HG02938 (cell line): ENCODE results near the gene IFITM10.

Experiments used
- ATAC-seq: cut with Tn5 transposase; IDR thresholded peaks from one replicate; pipeline ENCODE4 v1.9.1; 2021; ENCODE audit warnings: mild to moderate bottlenecking, moderate library complexity; ENCODE audit not compliant: unreplicated experiment

The IFITM10 gene

DNA sequence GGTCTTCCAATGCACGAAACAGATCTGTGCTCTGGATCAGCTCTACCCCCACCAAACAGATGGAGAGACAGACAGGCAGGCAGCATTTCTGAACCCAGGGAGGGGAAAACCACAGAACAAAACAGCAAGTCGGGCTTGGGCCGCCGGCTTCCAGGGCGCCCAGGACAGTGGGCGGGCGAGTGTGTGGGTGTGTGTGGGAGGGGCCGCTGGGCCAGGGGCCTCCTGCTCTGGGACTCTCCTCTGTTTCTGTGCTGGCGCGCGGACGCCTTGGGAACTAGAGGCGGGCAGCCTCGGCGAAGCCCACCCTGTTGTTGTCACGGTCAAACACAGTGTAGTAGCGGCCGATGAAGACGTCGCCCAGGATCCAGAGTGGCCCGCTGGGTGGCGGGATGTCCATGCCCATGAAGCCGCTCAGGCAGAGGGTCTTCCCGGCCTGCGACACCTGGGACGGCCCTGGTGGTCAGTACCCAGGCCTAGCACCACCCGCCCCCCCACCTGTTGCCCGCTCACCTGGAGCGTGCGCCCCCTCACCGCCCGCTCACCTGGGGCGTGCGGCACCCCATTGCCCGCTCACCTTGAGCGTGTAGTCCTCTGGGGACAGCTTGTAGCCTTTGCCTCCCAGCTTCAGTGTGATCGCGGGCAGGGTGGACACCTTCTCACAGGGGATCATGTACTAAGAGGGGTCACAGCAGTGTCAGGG, 3.0 kb upstream of the IFITM10 start:
- ATAC-seq: no peak

DNA sequence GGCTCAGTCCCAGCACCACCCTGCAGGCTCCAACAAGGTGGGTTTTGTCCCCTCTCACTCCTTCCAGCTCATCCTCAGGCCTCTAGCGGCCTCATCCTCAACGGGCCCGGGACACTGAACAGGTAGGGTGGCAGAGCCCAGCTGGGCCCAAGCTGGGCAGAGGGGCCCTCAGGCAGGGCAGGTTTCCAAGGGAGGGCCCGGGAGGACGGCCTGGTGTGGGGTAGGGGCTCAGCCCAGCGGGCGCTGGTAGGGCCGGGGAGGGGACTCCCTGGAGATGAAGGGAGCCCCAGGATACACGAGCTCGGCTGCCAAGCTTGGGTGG, 2.5 kb upstream of the IFITM10 start:
- no peak for ATAC-seq

DNA sequence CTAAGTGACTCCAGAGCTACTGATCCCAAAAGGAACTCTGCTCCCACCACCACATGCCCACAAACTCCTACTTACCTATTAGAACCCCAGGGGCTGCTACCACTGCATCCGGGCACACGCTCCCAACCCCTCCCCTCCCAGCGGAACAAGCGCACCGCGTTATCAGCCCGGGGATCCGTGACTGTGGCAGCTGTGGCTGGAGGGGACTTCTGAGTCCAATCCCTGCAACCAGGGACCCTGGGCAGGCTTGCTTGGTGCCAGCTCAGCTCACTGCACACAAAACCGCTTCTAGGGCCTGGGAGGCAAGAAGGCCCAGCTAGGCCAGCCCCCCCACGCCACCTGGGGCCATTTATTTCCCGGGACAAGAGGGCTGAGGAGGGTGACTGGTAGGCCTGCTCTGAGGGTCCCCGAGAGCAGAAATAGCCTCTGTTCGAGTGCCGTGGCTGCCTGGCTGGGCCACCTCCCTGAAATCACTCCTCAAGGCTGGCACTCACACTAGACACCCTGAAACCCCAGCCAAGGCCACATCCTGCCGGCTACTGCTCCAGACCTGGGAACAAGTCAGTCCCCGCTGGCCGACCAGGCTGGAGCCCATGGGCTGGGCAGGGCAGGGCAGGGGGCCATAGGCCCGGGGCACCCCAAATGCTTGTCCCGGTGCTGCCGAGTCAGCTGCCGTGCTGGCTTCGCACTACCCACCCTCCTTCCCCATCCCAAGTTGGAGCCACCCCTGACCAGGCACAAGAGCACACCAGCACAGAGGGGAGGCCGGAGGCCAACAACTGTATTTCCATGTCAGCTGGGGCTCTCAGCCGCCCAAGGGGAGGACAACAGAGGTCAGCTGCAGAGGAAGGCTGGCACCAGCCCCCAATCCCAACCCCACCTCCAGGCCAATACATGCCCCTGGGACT, 1.9 kb upstream of the IFITM10 start:
- ATAC-seq: no peak

DNA sequence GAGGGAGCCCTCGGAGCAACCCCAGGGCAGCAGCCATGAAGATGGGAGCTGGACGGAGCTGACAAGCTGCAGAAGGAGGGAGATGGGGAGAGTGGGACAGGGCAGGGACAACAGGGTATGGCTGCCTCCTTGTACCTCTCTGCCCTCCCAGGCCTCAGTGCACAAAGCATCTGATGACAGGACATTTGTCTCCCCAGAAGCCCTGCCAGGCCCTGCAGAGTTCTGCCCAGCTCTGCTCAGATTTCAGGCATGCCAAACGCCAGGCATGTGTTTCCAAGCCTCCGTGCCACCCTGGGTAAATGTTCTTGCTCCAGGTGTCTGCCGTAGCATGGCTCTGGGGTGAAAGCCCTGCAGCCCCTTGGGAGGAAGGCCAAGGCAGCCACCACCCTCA, 1.1 kb upstream of the IFITM10 start:
- ATAC-seq: no peak

DNA sequence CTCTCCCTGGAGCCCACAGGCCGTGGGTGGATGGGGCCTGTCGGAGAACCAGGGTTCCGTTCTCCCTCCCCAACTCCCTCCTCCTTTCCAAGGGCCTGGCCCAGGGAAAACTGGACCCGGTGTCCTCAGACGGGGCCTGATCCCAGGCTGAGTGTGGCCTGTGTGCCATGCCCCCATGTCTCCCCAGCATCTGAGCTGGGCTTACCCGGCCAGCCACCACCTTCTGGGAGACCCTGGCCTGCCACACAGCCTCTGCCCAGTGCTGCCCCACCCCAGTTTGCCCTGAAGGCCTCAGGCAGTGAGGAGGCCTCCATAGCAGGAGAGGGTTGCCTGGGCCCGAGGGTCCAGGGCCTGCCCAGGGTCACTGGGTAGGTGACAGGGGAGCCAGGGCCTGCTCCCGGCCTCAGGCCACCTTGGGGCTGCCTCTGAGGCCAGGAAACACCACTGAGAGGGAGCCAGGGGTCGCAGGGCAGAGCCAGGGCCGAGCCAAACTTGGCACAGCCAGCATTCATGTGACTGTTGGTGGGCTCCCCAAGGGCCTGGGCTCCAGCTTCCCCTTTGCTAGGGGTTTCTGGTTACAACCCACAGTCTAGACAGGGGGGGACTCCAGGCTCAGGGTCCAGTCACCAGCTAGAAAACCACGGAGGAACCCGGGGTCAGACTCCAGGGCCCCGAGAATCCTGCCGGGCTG, 590 bp upstream of the IFITM10 start:
- ATAC-seq: no peak

DNA sequence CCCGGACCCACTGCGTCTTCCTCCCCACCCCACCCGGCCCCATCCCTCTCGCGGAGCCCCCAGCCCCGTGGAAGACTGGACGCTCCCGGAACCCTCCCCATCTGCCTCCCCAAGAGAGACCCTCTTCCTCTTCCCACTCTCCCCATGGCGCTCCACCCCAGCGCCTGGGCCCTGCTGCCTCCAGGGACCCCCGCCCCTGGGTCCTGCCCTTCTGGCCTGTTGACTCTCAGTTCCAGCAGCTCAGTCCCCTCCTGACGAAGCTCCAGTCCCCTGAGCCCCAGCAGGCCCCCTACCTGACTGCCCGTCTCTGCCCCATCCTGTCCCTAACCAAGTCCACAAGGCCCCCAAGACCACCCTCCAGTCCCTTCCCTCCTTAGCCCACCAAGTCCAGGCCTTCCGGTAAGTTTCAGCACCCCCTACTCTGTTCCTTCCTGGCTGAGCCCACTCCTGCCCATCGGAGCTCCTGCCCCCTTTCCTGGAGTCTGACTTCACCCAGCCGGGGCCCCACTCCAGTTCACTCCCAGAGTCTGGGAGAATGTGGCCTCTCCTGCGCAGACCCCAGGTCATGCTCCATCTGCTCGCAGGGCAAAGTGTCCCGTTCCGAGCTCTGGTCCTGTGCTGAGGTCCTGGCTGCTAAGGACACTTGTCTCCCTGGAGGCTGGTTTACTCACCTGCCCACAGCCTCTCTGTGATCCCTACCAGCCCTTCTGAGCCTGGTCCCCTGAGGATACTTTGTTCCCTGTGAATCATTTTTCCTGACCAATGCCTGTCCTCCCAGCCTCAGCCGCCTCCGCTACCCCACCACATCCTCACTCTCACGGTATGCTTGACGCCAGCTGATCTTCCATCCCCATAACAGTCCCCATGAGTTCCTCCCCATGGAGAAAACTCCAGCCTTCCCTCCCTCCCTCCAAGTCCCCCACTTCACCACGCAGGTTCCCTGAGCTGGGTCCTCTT, 722 bp downstream of the IFITM10 start:
- no peak for ATAC-seq

DNA sequence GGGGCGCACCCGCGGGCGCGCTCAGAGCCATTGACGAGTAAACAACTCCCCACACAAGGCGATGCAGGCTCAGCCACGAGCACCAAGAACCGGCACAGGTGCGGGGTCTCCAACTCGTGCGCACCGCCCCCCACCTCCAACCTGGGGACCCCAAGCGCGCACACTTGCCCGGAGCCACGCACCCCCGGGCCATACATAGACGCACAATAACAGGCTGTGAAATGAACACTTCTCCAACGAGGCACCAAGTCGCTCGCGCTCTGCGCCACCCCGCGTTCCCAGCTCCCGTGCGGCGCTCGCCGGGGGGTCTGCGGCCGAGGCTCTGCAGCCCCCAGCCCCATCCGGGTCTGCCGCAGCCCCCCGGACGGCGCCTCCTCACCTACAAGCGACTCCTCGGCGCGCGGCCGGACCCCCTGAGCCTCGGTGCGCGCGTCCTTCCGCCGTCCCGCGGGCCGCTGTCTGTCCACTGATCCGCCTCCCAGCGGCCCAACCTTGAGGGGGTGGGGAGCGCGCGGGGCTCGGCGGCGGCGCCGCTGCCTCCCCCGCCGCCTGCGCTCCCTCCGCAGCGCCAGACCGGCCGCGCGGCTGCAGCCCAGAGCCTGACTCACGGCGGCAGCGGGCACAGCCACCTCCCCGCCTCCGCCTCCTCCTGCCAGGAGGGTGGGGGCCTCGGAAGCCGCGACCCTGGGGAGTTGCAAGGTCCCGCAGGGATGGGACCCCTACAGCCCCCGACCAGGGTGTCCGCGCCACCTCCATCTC, 1.6 kb downstream of the IFITM10 start:
- ATAC-seq: no peak

DNA sequence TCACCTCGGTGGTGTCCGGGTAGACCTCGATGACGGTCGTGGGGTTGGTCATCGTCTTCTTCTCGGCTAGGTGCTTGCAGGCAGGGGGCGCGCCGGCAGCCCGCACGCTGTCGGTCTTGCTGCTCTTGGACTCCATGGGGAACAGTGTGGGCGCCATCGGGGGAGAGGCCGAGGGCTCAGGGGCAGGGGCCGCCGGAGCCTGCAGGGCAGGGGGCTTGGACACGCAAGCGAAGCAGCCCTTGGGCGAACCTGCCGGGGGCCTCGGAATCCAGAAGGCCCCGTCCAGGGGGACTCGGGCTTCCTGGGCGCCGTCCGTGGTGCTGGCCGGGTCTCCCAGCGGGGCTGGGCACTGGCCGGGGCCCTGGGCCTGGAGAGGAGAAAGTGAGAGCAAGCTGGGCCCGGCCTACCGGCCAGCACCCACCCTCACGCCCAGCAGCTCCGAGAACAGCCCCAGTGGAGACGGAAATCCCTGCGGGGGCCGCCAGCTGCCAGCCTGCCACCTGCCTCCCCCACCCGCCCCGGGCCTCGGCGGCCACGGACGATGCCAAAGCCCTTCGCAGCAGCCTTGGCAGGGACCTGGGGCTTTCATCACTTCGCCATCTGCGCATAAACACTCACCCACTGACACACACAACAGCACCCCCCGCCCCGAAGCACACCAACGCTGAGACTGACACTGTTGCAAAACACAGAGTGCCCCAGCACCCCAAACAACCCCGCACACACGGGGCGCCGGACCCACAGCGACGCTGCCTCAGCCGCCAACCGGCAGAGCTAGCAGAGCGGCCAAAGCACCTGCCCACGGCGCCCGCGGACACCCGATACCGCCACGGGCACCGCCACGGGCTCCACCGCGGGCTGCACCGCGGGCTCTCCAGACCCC, 2.4 kb downstream of the IFITM10 start:
- ATAC-seq: no peak

DNA sequence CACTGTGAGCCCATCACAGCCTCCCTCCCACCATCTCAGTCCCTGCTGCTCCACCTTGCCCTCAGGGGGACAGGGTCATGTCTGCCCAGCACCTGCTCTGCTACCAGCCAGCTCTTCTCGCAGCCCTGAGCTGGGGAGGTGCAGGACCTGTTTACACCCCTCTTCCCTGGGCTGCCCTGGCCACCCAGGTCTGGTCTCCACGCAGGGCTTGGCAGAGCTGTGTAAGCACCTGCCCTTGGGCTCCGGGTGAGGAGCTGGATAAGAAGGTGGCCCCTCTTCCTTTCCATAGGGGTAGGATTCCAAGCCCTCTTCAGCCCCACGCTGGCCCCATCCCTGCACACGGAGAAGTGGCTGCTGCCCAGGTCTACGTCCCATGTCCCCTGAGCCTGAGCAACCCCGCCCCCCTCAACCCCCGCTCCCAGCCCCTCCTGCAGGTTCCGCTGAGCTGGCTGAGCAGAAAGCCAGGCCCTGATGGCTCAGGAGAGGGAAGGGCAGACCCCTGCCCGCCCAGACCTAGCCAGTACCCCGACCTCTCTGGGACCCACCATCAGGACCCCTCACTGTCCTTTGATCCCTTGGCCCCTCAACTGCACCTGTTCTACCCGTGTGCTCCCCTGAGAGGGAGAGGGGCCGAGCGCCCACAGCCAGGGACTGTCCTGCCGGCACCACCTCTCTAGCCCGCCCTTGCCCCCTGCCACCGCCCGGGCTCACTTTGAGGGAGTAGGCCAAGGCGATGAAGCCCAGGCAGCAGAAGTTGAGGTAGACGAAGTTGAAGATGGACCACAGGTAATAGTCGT, 3.2 kb downstream of the IFITM10 start:
- no peak for ATAC-seq

DNA sequence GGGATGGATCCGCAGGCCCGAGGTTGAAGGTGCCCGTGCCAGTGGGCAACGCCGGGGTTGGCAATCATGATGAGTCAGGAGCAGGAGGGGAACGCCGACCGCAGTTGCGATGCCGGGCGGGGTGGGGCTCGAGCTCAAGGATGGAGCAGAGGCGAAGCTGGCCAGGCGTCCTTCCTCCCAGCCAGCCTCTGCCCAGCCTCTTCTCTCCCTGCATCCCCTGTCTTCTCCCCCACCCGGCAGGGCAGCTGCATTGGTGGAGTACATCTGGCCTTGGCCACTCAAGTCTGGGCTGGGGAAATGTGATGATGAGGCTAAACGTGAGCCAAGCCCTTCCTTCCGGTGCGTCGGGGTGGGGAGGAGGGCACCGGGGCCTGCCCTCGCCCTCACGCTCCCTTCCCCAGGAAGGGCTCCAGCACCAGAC, 3.9 kb downstream of the IFITM10 start:
- no peak for ATAC-seq

DNA sequence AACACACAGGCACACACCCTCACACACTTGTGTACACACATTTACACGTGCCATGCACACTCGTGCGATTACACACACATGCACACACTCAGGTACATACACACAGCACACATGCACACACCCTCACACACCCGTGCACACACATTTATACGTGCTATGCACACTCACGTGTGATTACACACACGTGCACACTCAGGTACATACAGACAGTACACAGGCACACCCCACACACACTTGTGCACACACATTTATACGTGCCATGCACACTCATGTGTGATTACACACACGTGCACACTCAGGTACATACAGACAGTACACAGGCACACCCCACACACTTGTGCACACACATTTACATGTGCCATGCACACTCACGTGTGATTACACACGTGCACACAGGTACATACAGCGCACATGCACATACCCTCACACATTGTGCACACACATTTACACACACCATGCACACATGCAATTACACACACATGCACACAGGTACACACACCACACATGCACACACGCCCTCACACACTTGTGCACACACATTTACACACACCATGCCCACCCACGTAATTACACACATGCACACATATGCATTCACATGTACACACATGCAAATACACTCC, 4.6 kb downstream of the IFITM10 start:
- no peak for ATAC-seq

DNA sequence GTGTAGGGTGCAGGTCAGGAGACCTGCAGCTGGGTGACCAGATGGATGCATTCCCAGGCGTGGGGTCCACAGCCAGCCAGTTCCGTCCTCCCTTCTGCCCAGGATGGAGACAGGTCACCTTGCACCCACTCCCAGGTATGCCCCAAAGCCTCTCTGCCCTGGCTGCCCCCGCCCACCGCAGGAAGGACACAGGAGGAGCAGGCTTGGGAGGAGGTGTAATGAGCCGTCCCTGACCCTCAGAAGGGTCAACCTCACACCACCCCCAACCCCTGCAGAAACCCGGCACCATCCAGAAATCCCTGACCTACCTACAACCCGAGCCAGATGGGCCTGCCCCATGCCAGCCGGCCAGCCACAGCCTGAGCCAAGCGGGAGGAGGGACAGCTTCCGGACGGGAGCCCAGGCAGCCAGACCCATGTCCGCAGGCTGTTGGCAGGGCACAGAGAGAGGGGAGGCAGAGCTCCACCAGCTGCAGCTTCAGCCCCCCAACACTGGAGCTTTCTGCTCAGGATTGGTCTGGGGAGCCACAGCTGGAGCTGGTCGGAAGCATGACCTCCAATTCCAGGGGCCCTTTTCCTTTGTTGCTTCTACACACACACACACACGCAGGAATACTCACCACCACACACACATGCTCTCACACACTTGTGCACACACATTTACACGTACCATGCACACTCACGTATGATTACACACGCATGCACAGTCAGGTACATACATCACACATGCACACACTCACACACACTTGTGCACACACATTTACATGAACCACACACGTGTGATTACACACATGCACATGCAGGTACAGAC, 5.3 kb downstream of the IFITM10 start:
- no peak for ATAC-seq

DNA sequence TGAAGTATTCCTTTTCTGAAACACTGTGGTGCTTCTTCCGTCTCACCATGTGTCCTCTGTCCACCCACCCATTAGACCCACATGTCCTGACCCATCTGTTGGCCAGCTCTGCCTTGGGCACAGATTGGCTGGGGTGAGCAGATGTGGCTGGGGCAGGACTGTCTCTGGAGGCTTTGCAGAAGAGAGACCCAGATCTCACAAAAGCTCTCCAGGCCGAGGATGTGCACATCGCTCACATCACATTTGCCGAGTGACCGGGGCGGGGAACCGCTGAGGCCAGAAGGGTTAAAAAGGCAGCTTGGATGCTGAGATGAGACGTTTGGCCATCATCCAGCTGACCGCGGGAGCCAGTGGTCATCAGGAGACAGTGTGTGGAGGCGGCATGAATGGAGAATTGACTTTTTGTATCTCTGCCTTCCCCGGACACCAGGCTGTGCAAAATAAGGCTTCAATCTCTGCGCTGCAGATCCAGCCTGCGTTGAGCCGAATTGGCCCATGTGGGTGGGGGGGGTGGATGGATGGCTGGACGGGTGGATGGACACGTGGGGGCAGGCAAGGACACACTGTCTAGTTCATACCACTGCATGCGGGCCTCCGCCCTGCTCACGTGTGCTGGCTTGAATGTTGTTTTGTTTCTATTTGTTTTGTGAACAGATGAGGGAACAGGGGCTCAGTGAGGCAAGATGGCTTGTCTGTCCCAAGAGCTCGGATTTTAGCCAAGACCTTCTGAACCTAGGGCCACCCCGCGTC, 6.1 kb downstream of the IFITM10 start:
- ATAC-seq: no peak

DNA sequence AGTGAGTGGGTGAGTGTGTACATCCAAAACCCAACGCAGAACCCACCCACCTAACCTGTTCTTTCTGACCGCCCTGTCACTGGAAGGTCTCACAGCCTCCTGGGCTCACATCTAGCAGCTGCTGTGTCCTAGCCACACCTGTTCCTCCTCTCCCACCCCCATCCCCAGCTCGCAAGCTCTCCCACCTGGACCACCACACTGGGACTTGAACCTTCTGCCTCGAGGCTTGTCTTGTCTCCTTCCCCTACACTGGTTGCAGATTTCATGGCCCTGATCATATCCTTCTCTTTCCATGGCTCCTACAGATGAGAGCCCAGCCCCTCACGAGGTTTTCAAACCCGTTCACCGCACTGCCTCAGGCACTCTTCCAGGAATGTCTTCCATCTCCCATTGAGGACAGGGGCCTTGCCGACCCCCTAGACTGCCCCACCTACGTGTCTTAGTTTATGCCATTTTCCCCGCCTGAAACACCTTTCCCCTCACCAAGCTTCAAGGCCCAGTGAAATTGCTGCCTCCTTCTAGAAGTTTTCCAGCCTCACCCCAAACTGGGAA, 6.7 kb downstream of the IFITM10 start:
- no peak for ATAC-seq

DNA sequence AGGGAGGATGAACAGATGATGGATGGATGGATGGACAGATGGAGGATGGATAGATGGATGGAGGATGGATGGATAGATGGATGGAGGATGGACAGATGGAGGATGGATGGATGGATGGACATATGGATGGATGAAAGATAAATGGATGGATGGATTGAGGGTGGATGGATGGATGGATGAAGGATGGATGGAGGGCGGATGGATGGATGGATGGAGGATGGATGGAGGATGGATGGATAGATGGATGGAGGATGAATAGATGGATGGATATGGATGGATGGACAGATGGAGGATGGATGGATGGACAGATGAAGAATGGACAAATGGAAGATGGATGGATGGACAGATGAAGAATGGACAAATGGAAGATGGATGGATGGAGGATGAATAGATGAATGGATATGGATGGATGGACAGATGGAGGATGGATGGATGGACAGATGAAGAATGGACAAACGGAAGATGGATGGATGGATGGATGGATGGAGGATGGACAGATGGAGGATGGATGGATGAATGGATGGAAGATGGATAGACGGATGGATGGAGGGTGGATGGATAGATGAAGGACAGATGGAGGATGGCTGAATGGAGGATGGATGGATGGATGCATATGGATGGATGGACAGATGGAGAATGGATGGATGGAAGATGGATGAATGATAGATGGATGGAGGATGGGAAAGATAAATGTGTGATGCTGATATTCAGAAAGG, 7.4 kb downstream of the IFITM10 start:
- no peak for ATAC-seq
